NCI-H526 treated with DMSO at 0.1 percent for 48 hours (cell line): Measurements from ENCODE around the gene HAGHL.
"Not testable (repeated sequence)": the region's sequence is repeated elsewhere in the genome, so short reads cannot be mapped to it uniquely, and the experiment has no call there.

ENCODE experiments used
- DNase-seq: peaks from one replicate; lab custom pipeline; 2025; lab: John Stamatoyannopoulos, UW

The HAGHL gene

GRCh38 chr16:734981-735881 is 8.3 kb downstream of the HAGHL start:
- DNase-seq = no peak

- DNase-seq = no peak
These were observed 9.1 kb downstream of the HAGHL start for GRCh38 chr16:735982-736453.

- DNase-seq = no peak
These were observed 10.1 kb downstream of the HAGHL start for GRCh38 chr16:736936-737481.

- DNase-seq = no peak
These were observed 12.9 kb downstream of the HAGHL start for GRCh38 chr16:739560-740458.

- DNase-seq = no peak
These were observed 13.5 kb downstream of the HAGHL start for GRCh38 chr16:740459-740763.

- DNase-seq = peak; percentile 53
These were observed 14.0 kb downstream of the HAGHL start, which contains the start of gene CIAO3 for GRCh38 chr16:740764-741505. Gene CIAO3, minus strand, starts transcription at chr16:740997. Its CDS starts 12 bp downstream, at chr16:740985.

GRCh38 chr16:741986-742629 is 15.2 kb downstream of the HAGHL start:
- DNase-seq = no peak

- DNase-seq = not testable (repeated sequence)
These were observed 16.0 kb downstream of the HAGHL start for GRCh38 chr16:742894-743293.

- DNase-seq = no peak
These were observed 17.0 kb downstream of the HAGHL start for GRCh38 chr16:743794-744500.

- DNase-seq = no peak
These were observed 18.8 kb downstream of the HAGHL start for GRCh38 chr16:745739-746138.

GRCh38 chr16:746637-747036 is 19.7 kb downstream of the HAGHL start:
- no peak for DNase-seq

GRCh38 chr16:747978-748746 is 21.3 kb downstream of the HAGHL start:
- DNase-seq = no peak

- DNase-seq = no peak
These were observed 22.1 kb downstream of the HAGHL start for GRCh38 chr16:749010-749409.

GRCh38 chr16:750485-750884 is 23.6 kb downstream of the HAGHL start:
- DNase-seq = no peak

GRCh38 chr16:751152-752006 is 24.5 kb downstream of the HAGHL start:
- DNase-seq = no peak

GRCh38 chr16:752007-752312 is 25.1 kb downstream of the HAGHL start:
- DNase-seq = no peak

- not testable (repeated sequence) for DNase-seq
These were observed 27.3 kb downstream of the HAGHL start for GRCh38 chr16:754121-754607.

GRCh38 chr16:754656-755055 is 27.8 kb downstream of the HAGHL start:
- no peak for DNase-seq

- no peak for DNase-seq
These were observed 29.5 kb downstream of the HAGHL start for GRCh38 chr16:756428-756827.
